Loucy (cell line): Measurements from ENCODE around the gene CNKSR3.
"Not testable (repeated sequence)": the region's sequence is repeated elsewhere in the genome, so short reads cannot be mapped to it uniquely, and the experiment has no call there.

Experiments used
- H2AFZ ChIP-seq: fragments of 200-600 bp; sonication (generic); 2 replicates; pipeline ENCODE4 v1.6.0; 2016; ENCODE audit warnings: antibody characterized with exemption, mild to moderate bottlenecking, low read length, moderate library complexity
- H3F3A ChIP-seq: fragments of 200-600 bp; 2 replicates; pipeline ENCODE4 v1.6.0; 2016; ENCODE audit warnings: antibody characterized with exemption, low read depth, mild to moderate bottlenecking
- H3K27me3 ChIP-seq: fragments of 200-600 bp; sonication (generic); 2 replicates; pipeline ENCODE4 v1.6.1; 2014; ENCODE audit warnings: low read length, mild to moderate bottlenecking; ENCODE audit not compliant: insufficient read depth, poor library complexity, severe bottlenecking
- H3K36me3 ChIP-seq: fragments of 200-600 bp; sonication (generic); 2 replicates; pipeline ENCODE4 v1.6.1; 2016; ENCODE audit warnings: low read length; ENCODE audit not compliant: insufficient read depth
- H3K4me1 ChIP-seq: fragments of 200-600 bp; sonication (generic); 2 replicates; pipeline ENCODE4 v1.5.1; 2014; ENCODE audit warnings: low read length, mild to moderate bottlenecking; ENCODE audit not compliant: insufficient read depth, poor library complexity, severe bottlenecking
- H3K4me2 ChIP-seq: fragments of 200-600 bp; sonication (generic); 2 replicates; pipeline ENCODE4 v1.6.0; 2014; ENCODE audit warnings: antibody characterized with exemption, low read length, low read depth, mild to moderate bottlenecking; ENCODE audit not compliant: poor library complexity, severe bottlenecking
- H3K4me3 ChIP-seq: fragments of 200-600 bp; sonication (generic); 2 replicates; pipeline ENCODE4 v1.5.1; 2014; ENCODE audit warnings: low read length, mild to moderate bottlenecking, mixed read lengths; ENCODE audit not compliant: poor library complexity, severe bottlenecking
- H3K79me2 ChIP-seq: fragments of 200-600 bp; sonication (generic); 2 replicates; pipeline ENCODE4 v1.6.1; 2014; ENCODE audit warnings: low read length; ENCODE audit not compliant: insufficient read depth
- H3K9ac ChIP-seq: fragments of 200-600 bp; sonication (generic); 2 replicates; pipeline ENCODE4 v1.6.0; 2014; ENCODE audit warnings: mild to moderate bottlenecking, low read depth, low read length, moderate library complexity; ENCODE audit not compliant: poor library complexity, severe bottlenecking
- H3K9me2 ChIP-seq: fragments of 200-600 bp; sonication (generic); replicated peaks from 2 replicates; pipeline ENCODE4 v1.6.1; 2016; ENCODE audit warnings: low read depth, low read length, mixed read lengths
- H3K9me3 ChIP-seq: fragments of 200-600 bp; sonication (generic); 2 replicates; pipeline ENCODE4 v1.6.1; 2014; ENCODE audit warnings: mild to moderate bottlenecking, antibody characterized with exemption, low read length, low read depth; ENCODE audit not compliant: insufficient read depth
- H4K20me1 ChIP-seq: fragments of 200-600 bp; sonication (generic); 2 replicates; pipeline ENCODE4 v1.6.0; 2014; ENCODE audit warnings: antibody characterized with exemption, low read length, mild to moderate bottlenecking; ENCODE audit not compliant: insufficient read depth, poor library complexity, severe bottlenecking
- CTCF ChIP-seq: fragments of 200-600 bp; sonication (generic); conservative IDR thresholded peaks from 2 replicates; pipeline ENCODE4 v1.5.1; 2014; ENCODE audit warnings: mild to moderate bottlenecking, antibody characterized with exemption, low read length
- EZH2phosphoT487 ChIP-seq: fragments of 200-600 bp; IDR thresholded peaks from 2 replicates; pipeline ENCODE4 v1.6.1; 2018; ENCODE audit warnings: antibody characterized with exemption, mild to moderate bottlenecking, moderate library complexity, borderline replicate concordance

Gene CNKSR3

GRCh38 chr6:154518396-154518795 lies 7.9 kb upstream of the CNKSR3 start:
- H4K20me1 ChIP-seq: no peaks in the 10 kb centered on the region
- no peak overlapping the region for H3K9ac ChIP-seq
- H3K4me2 ChIP-seq: no peak overlapping the region
- H3K27me3 ChIP-seq: peaks cover 3% of the 10 kb centered on the region
- no peaks in the 10 kb centered on the region for H3F3A ChIP-seq
- H3K9me3 ChIP-seq: no peaks in the 10 kb centered on the region
- no peaks in the 10 kb centered on the region for H3K9me2 ChIP-seq
- no peak overlapping the region for H3K4me3 ChIP-seq
- no peak overlapping the region for H2AFZ ChIP-seq
- H3K4me1 ChIP-seq: no peaks in the 10 kb centered on the region
- no peaks in the 10 kb centered on the region for H3K79me2 ChIP-seq
- H3K36me3 ChIP-seq: no peaks in the 10 kb centered on the region
- TF ChIP-seq CTCF (no peak), EZH2phosphoT487 (no peak)

- Histone ChIP-seq H3K4me2 (no peak overlapping the region), H3K79me2 (no peaks in the 10 kb centered on the region), H3F3A (no peaks in the 10 kb centered on the region), H3K4me1 (no peaks in the 10 kb centered on the region), H3K4me3 (no peak overlapping the region), H3K27me3 (peaks cover 2% of the 10 kb centered on the region), H3K9ac (no peak overlapping the region), H2AFZ (no peak overlapping the region), H4K20me1 (no peaks in the 10 kb centered on the region), H3K9me2 (no peaks in the 10 kb centered on the region), H3K36me3 (no peaks in the 10 kb centered on the region), H3K9me3 (no peaks in the 10 kb centered on the region)
- TF ChIP-seq EZH2phosphoT487: no peak
- TF ChIP-seq CTCF: no peak
Observed at GRCh38 chr6:154516276-154516675, 5.8 kb upstream of the CNKSR3 start.

- H4K20me1 ChIP-seq: no peaks in the 10 kb centered on the region
- no peak overlapping the region for H3K9ac ChIP-seq
- H3F3A ChIP-seq: no peaks in the 10 kb centered on the region
- TF ChIP-seq EZH2phosphoT487 (no peak), CTCF (no peak)
- peaks cover under 1% of the 10 kb centered on the region for H3K27me3 ChIP-seq
- H3K9me3 ChIP-seq: no peaks in the 10 kb centered on the region
- no peak overlapping the region for H2AFZ ChIP-seq
- H3K4me2 ChIP-seq: no peak overlapping the region
- H3K36me3 ChIP-seq: no peaks in the 10 kb centered on the region
- no peaks in the 10 kb centered on the region for H3K9me2 ChIP-seq
- no peaks in the 10 kb centered on the region for H3K4me1 ChIP-seq
- no peaks in the 10 kb centered on the region for H3K79me2 ChIP-seq
- no peak overlapping the region for H3K4me3 ChIP-seq
Observed at GRCh38 chr6:154515826-154516225, 5.3 kb upstream of the CNKSR3 start.

- not testable (repeated sequence) for H4K20me1 ChIP-seq, H3K36me3 ChIP-seq, H3K4me2 ChIP-seq, H3K9me3 ChIP-seq, H3K79me2 ChIP-seq, H3K4me3 ChIP-seq, H3K9me2 ChIP-seq, H3K4me1 ChIP-seq, H3K27me3 ChIP-seq, H2AFZ ChIP-seq, H3F3A ChIP-seq, H3K9ac ChIP-seq
Observed at GRCh38 chr6:154515076-154515475, 4.6 kb upstream of the CNKSR3 start.
